DMS153 treated with DMSO at 0.1 percent for 48 hours (cell line): ENCODE results near the gene STYXL2.

ENCODE experiments used
- DNase-seq: peaks from one replicate; lab custom pipeline; 2025; ENCODE audit not compliant: unreplicated experiment; lab: John Stamatoyannopoulos, UW

Gene STYXL2

DNA sequence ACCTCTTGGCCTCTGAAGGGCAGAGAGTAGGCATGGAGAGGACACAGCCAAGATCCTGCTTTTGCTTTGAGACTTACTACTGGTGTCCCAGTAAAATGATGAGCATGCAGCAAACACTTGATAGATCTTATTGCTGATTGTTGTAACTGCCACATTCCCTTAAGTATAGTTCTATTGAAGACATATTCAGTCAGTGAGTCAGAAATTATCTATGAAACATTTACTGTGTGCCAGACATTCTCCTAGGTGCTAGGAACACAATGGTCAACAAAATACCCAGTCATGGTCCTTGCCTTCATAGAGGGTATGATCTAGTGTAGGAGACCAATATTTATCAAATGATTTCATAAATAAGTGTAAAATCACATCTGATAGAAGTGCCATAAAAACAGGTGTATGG is 13.6 kb downstream of the STYXL2 start:
- no peak for DNase-seq

DNA sequence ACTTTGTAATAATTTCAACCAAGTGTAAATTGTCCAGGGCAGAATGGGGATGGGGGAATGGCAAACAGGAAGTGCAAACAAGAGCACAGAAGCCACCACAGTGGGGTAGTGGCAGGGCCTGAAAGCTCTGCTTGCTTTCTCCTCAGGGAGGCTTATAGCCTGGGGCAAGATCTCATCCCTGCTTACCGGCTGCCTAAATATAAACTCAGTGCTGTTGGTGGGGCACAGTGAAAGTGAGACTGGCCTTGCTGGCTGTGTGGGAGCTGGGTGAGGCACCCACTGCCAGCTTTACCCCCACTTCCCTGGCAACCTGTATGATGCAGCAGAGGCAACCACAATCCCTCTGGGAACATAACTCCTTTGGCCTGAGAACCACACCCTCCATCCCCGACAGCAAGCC is 15.2 kb downstream of the STYXL2 start:
- DNase-seq, result peak; percentile 23

DNA sequence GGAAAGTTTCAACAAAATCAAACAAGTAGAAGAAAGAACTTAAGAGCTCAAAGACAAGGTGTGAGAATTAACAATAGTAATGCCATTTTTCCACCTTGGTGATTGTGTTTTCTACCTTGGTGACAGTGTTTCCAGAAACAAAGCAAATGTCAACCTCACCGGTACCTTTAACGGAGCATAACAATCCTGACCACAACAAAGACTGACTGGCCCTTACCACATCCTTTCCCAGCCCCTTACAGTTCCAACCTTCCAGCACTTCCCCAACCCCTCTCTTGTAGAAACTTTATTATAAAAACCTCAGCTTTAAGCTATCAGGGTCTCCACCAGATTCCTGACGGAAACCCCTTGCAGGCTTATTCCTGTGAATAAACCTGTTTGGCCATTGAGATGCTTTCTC is 16.7 kb downstream of the STYXL2 start:
- no peak for DNase-seq

DNA sequence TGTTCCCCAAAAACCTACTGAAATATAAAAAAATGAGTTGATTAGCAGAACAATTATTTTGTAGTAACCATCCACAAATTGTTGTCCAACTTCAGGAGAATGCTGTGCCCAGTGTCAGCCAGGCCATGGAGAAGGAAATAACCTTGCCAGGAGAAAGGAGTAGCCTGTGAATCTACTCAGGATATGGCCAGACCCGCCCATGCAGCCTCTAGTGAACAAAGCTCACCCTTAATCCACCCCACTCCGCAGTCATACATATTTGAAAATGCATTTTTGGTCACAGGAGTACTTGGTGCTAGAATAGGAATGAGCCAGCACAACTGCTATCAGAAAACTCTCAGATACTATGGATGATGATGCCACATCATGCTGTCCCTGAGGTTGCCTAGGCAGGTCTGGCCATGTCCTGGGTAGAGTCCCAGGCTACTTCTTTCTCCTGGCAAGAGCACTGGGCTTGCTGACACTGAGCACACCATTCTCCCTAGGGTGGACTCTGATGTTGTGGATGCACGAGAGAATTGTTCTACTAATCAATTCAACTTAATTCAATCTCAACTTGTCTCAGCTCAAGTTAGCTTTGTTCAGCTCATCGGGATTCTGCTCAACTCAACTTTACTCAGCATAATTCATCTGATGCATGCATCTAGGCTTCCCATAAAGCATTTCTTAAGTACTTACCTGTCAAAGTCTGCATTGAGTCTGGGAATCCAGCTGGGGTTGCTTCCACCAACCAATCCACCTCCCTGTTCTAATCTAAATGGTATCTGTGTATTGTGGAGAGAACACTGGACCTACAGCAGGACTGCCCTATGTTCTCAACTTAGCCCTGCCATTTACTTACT is 18.2 kb downstream of the STYXL2 start:
- no peak for DNase-seq

DNA sequence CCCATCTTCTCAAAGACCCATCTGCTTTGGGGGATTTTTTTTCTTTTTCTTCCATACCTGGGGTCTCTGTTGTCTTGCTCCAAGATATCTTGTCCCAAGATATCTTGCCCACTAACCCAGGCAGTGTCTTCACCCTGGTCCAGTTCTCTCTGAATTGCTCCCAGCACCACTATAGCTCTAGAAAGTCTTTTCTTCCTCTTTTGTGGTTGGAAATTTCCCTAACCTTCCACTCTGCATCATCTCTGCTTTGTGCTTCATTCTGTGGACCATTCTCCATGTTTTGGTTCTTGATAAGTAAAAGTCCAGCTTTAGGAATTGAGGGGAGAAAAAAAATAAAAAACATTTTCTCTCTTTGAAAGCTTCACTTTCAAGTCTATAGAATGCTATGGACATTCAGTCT is 20.9 kb downstream of the STYXL2 start:
- no peak for DNase-seq

DNA sequence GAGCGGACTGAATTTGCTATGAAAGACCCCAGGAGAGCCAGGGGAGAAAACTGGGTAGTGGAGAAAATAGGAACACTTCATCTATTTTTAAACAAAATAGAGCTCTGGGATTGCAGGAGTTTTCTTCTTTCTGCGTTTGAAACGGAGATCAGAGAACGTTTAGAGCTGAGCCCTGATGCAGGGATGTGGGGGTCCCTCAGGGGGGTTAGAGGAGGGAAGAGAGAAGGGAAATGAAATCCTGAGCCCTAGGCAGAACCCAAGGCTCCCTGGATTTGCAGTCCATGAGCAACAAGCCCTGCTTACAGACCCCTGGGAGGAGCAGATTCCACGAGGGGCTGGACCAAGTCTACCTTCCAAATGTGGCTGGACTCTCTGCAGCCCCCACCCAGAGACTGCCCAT is 21.8 kb downstream of the STYXL2 start:
- DNase-seq, result no peak

DNA sequence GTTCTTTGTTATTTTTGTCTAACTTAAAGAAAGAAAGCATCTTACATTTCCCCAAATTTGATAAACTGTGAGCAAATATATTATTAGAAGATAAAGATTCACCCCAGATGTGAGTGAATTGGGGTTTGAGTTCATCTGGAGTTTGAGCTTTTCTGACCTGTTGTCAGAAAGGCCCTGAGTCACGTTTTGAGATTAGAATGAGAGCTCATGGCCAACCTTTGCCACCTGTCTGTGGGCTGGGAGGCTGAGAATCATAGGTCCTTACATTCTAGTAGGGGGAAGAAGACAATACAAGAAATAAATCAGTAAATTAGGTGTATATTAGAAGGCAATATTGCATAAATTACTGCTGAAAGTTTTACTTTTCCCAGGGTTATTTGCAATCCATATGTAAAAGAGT is 22.3 kb downstream of the STYXL2 start:
- no peak for DNase-seq

DNA sequence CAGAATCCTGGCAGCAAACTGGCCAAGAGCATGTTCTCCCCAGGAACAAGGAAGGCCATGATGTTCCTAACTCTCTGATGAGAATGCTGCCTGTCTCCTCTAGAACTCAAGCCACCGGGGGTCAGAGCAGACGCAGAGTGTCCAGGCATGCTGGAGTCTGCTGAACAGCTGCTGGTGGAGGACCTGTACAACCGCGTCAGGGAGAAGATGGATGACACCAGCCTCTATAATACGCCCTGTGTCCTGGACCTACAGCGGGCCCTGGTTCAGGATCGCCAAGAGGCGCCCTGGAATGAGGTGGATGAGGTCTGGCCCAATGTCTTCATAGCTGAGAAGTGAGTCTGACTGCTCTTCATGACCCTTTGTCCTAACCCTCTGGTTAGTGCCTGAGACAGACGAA is 23.4 kb downstream of the STYXL2 start:
- no peak for DNase-seq

DNA sequence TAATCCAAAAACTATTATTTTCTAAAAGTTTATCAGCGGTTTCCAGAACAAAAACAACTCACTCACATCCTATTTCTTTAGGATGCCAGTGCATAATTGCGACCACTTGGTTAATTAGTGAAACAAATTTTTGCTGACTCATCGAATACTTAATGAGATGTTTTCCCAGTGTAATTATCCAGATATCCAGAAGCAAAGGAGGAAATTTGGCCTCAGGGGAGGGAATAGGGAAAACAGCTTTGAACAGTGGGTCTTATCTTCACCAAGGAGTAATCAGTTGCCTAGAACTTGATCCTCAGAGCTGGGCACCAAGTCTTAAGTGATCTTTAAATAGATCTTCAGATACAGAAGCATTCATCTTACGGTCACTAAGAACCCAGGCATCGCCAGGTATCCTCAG is 24.3 kb downstream of the STYXL2 start:
- no peak for DNase-seq

DNA sequence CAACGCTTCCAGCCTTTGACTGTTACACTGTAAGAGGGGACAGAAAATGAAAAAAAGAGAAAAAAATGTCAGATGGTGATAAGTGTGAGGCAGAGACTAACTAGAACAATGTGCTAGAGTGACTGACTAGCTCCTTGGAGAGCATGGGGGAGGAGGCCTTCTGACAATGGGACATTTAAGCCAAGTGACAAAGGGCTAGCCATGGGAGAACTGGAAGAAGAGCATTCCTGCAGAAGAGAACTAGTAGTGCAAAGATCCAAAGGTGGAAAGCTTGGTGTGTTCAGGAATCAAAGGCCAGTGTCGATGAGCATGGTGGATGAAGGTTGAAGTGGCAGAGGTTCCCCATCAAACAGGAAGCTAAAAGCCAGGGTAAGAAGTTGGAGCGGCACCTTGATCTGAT is 25.8 kb downstream of the STYXL2 start:
- no peak for DNase-seq

DNA sequence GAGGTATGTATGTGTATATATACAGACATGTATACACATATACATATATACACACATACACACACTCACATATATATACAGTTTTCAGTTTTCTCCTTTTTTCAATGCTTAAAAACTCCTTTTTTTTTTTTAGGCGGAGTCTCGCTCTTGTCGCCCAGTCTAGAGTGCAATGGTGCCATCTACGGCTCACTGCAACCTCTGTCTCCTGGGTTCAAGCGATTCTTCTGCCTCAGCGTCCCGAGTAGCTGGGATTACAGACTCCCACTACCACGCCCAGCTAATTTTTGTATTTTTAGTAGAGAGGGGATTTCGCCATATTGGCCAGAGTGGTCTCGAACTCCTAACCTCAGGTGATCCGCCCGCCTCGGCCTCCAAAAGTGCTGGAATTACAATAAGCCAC is 27.0 kb downstream of the STYXL2 start:
- DNase-seq, result no peak

DNA sequence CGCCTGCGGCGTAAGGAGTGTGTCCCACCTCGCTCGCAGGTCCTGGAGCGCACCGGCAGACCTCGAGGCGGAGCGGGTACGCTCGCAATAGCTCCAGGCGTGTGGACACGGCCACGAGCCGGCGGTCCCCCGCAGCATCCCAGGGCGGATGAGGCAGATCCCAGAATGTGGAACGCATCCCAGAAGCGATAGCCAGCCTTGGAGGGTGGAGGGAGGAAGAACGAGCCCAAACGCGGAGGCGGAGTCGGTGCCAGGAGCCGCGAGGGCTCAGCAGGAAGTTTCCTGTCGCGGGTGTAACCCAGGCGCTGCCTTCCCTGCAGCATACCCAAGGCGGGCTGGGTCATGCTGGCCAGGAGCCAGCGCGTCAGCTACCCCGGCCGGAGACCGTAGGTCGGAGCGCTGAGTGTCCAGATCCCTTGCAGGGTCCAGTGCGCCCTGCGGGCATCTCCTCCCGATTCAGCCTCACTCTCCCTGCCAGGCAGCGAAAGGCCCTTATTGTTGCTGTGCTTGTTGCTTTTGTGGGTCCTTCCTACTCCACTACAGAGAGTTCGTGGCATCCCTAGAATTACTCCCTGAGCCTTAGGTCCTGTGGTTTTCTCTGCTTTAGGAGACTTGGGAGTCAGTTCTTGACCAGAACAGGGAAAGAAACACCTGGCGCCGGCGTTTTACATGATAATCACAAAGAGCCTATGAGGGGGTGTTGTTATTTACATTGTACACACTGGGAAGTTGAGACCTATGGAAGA is 27.7 kb downstream of the STYXL2 start:
- DNase-seq, result peak; percentile 54

DNA sequence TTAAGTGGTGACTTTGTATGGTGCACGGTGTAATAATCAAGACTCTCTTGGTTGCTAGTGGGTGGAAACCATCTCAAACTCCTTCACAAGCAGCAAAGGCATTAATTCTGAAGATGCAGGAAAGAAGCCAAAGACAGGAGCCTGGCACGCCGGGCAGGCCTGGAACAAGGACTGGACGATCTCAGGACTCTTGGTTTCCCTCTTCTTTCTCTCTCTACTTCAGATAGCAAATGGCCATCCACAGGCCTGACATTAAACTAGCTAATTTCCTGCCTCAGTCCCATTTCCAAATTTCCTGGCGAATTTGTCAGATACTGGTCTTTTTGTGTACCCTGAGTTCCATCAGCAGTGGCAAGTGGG is 28.2 kb downstream of the STYXL2 start:
- DNase-seq, result no peak

DNA sequence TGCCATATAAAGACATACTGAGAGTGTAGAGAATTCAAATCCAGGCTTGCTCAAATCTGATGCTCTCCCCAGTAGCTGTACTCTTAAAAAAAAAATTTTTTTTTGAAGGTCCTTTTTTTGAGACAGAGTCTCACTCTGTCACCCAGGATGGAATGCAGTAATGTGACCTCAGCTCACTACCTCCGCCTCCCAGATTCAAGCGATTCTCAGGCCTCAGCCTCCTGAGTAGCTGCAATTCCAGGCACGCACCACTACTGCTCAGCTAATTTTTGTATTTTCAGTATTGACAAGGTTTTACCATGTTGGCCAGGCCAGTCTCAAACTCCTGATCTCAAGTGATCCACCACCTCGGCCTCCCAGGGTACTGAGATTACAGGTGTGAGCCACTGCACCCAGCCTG is 28.7 kb downstream of the STYXL2 start:
- no peak for DNase-seq

DNA sequence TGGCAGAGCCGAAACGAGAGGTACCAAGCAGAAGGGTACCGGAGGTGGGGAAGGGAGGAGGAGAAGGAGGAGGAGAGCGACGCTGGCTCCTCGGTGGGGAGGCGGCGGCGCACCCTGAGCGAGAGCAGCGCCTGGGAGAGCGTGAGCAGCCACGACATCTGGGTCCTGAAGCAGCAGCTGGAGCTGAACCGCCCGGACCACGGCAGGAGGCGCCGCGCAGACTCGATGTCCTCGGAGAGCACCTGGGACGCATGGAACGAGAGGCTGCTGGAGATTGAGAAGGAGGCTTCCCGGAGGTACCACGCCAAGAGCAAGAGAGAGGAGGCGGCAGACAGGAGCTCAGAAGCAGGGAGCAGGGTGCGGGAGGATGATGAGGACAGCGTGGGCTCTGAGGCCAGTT is 32.4 kb downstream of the STYXL2 start:
- no peak for DNase-seq

DNA sequence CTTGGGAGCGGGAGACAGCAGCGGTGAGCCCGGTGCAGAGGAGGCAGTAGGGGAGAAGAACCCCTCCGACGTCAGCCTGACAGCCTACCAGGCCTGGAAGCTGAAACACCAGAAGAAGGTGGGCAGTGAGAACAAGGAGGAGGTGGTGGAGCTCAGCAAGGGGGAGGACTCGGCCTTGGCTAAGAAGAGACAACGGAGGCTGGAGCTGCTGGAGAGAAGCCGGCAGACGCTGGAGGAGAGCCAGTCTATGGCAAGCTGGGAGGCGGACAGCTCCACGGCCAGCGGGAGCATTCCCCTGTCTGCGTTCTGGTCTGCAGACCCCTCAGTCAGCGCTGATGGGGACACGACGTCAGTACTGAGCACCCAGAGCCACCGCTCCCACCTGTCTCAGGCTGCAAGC is 32.9 kb downstream of the STYXL2 start:
- no peak for DNase-seq

DNA sequence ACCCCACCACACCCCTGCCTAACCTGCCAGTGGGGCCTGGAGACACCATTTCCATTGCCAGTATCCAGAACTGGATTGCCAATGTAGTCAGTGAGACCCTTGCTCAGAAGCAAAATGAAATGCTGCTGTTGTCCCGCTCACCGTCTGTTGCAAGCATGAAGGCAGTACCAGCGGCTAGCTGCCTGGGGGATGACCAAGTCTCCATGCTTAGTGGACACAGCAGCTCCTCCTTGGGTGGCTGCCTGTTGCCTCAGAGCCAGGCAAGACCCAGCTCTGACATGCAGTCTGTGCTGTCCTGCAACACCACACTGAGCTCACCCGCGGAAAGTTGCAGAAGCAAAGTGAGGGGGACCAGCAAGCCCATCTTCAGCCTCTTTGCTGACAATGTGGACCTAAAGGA is 33.4 kb downstream of the STYXL2 start:
- DNase-seq, result no peak

DNA sequence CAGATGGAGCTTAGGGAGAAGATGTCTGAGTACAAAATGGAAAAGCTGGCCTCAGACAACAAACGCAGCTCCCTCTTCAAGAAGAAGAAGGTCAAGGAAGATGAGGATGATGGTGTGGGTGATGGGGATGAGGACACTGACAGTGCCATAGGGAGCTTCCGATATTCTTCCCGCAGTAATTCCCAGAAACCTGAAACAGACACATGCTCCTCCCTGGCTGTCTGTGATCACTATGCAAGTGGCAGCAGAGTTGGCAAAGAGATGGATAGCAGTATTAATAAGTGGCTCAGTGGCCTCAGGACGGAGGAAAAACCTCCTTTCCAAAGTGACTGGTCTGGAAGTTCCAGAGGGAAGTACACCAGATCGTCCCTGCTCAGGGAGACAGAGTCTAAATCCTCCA is 33.8 kb downstream of the STYXL2 start:
- no peak for DNase-seq

DNA sequence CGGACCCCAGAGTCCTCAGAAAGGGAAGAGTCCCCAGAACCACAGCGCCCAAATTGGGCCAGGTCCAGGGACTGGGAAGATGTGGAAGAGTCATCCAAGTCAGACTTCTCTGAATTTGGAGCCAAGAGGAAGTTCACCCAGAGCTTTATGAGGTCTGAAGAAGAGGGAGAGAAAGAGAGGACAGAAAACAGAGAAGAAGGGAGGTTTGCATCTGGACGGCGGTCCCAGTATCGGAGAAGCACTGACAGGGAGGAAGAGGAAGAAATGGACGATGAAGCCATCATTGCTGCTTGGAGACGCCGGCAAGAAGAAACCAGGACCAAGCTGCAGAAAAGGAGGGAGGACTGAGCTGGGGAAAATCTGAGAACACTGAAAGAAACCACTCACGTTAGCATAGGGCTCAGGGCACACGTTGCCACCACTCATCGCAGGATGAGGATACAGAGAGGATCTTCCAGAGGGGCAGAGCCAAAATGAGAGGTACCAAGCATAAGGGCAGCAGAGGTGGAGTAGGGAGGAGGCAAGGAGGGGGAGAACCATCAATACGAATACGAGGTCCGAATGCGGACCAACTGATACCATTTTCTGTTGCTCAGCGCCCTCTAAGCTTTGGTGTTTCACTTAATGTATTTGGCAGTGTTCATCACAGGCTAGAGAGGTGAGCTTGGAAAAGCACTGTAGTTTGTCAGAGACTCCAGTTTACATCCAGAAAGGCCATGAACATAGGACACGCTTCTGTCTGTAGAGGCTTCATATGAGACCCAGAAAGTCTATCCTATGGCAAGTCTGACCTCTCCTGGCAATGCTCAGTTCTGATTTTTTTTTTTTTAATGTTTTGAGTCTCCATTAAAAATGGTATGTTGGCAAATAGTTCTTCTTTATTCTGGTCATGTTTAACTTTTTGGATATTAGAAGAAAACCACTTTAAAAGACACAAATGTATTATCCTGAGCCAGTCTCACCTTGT is 34.7 kb downstream of the STYXL2 start:
- DNase-seq, result no peak

DNA sequence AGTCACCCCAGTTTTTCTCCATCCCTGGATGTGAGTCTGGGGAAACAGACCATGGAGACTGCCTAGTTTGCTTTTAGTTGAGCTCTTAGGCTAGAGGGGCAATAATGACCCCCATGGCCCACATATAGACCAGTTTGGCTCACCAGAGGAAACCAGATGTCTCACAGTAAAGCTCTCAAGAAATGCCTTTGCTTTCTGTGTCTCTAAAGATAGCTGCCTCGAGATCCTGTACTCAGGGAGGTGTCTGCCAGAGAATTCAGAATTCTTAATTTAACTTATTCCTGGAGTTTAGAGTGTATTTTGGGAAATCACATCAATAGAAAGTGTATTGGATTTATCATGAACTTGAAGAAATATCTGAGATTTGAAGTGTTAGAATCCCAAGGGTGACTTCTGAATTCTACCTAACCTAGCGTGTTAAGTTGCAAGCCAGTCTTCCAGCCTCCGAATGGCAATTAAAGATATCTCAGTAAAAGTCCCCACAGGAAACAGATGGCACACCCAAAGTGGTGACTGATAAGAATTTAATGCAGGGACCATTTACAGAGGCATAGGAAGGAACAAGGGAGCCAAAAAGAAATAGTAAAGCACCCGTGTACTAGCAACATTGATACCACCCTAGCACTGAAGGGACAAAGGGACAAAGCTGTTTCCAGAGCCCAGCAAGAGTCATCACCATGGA is 37.1 kb downstream of the STYXL2 start:
- no peak for DNase-seq
